HepG2 (cell line): ENCODE measurements around the gene ZNF33A.

ENCODE experiments used
- EP300 ChIP-seq, 3 experiments: sonication (generic) in 1 of 3; formaldehyde crosslinking in 1 of 3; IDR thresholded peaks; 2 replicates each; pipeline versions ENCODE4 v1.5.1 to v1.6.1; 2011 to 2020; ENCODE audit warnings: low read depth in 2 of 3, low read length in 2 of 3, borderline replicate concordance in 1 of 3, improper control_type of control experiment in 1 of 3, mild to moderate bottlenecking in 1 of 3, missing genetic modification reagents in 1 of 3, moderate library complexity in 1 of 3
- ESRRA ChIP-seq: sonication (generic); formaldehyde crosslinking; IDR thresholded peaks from 2 replicates; pipeline ENCODE4 v1.5.1; 2020; ENCODE audit warnings: mild to moderate bottlenecking, low read depth, missing genetic modification reagents
- FOXP1 ChIP-seq, 2 experiments: fragments of 450-650 bp in 1 of 2; IDR thresholded peaks; 2 replicates each; pipeline ENCODE4 v1.6.1; 2017 to 2018; ENCODE audit warnings: antibody characterized with exemption in 1 of 2
- POLR2AphosphoS5 ChIP-seq: IDR thresholded peaks from 2 replicates; pipeline ENCODE4 v1.6.1; 2012; ENCODE audit warnings: low read depth, low read length
- SIN3B ChIP-seq: fragments of 150-350 bp; IDR thresholded peaks from 2 replicates; pipeline ENCODE4 v1.6.1; 2014; ENCODE audit warnings: low read length
- STAG1 ChIP-seq: sonication (generic); formaldehyde crosslinking; IDR thresholded peaks from 2 replicates; pipeline ENCODE4 v1.4.0; 2020; ENCODE audit warnings: missing genetic modification reagents
- ZMYM4 ChIP-seq: sonication (generic); formaldehyde crosslinking; IDR thresholded peaks from 2 replicates; pipeline ENCODE4 v1.8.1; 2023; ENCODE audit warnings: mild to moderate bottlenecking, missing genetic modification reagents
- ZNF136 ChIP-seq: sonication (generic); formaldehyde crosslinking; IDR thresholded peaks from 2 replicates; pipeline ENCODE4 v1.8.1; 2022; ENCODE audit warnings: low read depth, mild to moderate bottlenecking, moderate library complexity, missing genetic modification reagents
- ZNF83 ChIP-seq: sonication (generic); formaldehyde crosslinking; IDR thresholded peaks from 2 replicates; pipeline ENCODE4 v1.4.0; 2020; ENCODE audit warnings: missing genetic modification reagents, mild to moderate bottlenecking, borderline replicate concordance
- TF ChIP-seq, protein P1 (sequence below): sonication (generic); formaldehyde crosslinking; IDR thresholded peaks from 2 replicates; pipeline ENCODE4 v1.8.1; 2023; ENCODE audit warnings: missing genetic modification reagents, inconsistent platforms, borderline replicate concordance
- TF ChIP-seq, protein P2 (sequence below): sonication (generic); formaldehyde crosslinking; IDR thresholded peaks from 2 replicates; pipeline ENCODE4 v1.4.0; 2020; ENCODE audit warnings: mild to moderate bottlenecking, missing genetic modification reagents, borderline replicate concordance
- TF ChIP-seq, protein P3 (sequence below): sonication (generic); formaldehyde crosslinking; conservative IDR thresholded peaks from 2 replicates; pipeline ENCODE4 v1.8.1; 2023; ENCODE audit warnings: missing genetic modification reagents

DNA sequence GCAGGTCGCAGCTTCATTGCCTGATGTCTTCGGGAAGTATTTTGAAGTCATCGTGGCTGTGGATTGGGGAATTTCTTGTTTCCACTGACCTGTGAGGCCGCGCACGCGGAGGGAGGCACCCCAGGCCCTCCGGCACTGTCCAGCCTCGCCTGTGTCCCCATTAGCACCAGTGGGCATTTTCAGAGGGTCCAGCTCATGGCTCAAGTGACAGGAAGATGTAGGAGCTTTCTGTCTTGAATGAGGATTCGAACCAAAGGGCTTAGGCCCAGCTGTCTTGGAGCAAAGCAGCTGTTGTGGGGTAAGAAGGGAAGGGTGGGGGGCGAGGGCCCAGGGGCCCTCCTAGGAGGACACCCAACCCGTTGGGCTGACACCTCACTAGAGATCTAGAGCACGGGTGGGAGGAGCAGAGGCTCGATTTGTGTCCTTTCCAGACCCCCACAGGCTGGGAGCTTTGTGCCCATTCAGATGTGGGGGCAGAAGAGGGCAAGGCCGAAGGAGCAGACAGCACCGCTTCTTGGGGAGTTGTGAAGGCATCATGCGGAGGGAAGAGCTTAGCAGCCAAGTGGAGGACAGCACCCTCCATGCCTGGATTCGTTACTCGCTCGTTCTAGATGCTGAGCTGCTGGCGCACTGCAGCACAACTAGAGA is 84.6 kb downstream of the ZNF33A start:
- TF ChIP-seq ZNF83 = no peak
- no peak for TF ChIP-seq SIN3B
- TF ChIP-seq EP300 (IDR thresholded peaks at IDR 0.05; ENCODE audit: low read depth in 2 of 2, low read length in 2 of 2) = no peak
- no peak for TF ChIP-seq EP300 (CRISPR knock-in tag; IDR thresholded peaks at IDR 0.05; ENCODE audit: borderline replicate concordance)
- TF ChIP-seq, protein P1, sequence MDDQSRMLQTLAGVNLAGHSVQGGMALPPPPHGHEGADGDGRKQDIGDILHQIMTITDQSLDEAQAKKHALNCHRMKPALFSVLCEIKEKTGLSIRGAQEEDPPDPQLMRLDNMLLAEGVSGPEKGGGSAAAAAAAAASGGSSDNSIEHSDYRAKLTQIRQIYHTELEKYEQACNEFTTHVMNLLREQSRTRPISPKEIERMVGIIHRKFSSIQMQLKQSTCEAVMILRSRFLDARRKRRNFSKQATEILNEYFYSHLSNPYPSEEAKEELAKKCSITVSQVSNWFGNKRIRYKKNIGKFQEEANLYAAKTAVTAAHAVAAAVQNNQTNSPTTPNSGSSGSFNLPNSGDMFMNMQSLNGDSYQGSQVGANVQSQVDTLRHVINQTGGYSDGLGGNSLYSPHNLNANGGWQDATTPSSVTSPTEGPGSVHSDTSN (CRISPR knock-in tag) = no peak
- TF ChIP-seq ESRRA (CRISPR knock-in tag) = no peak
- no peak for TF ChIP-seq POLR2AphosphoS5
- TF ChIP-seq, protein P2, sequence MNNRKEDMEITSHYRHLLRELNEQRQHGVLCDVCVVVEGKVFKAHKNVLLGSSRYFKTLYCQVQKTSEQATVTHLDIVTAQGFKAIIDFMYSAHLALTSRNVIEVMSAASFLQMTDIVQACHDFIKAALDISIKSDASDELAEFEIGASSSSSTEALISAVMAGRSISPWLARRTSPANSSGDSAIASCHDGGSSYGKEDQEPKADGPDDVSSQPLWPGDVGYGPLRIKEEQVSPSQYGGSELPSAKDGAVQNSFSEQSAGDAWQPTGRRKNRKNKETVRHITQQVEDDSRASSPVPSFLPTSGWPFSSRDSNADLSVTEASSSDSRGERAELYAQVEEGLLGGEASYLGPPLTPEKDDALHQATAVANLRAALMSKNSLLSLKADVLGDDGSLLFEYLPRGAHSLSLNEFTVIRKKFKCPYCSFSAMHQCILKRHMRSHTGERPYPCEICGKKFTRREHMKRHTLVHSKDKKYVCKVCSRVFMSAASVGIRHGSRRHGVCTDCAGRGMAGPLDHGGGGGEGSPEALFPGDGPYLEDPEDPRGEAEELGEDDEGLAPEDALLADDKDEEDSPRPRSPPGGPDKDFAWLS (CRISPR knock-in tag) = no peak
- no peak for TF ChIP-seq FOXP1 (IDR thresholded peaks at IDR 0.05)
- TF ChIP-seq FOXP1 (CRISPR knock-in tag; IDR thresholded peaks at IDR 0.05) = no peak
- TF ChIP-seq, protein P3, sequence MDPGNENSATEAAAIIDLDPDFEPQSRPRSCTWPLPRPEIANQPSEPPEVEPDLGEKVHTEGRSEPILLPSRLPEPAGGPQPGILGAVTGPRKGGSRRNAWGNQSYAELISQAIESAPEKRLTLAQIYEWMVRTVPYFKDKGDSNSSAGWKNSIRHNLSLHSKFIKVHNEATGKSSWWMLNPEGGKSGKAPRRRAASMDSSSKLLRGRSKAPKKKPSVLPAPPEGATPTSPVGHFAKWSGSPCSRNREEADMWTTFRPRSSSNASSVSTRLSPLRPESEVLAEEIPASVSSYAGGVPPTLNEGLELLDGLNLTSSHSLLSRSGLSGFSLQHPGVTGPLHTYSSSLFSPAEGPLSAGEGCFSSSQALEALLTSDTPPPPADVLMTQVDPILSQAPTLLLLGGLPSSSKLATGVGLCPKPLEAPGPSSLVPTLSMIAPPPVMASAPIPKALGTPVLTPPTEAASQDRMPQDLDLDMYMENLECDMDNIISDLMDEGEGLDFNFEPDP = no peak
- TF ChIP-seq ZMYM4 (CRISPR knock-in tag) = no peak
- no peak for TF ChIP-seq STAG1 (CRISPR knock-in tag)
- TF ChIP-seq ZNF136 (CRISPR knock-in tag) = no peak
